Breast epithelium (tissue), 4 donors: ENCODE measurements around the gene OLFM3. TPM values are rescaled to one million over a fixed set of nuclear protein-coding genes. Genes with fewer than 3 reads are reported as not detected.

Experiments
- DNase-seq, 2 donors: peaks; one replicate each; pipeline ENCODE4 v3.0.0-alpha.2; 2019; ENCODE audit warnings: low spot score in 2 of 2
- H3K27ac ChIP-seq, 2 donors: fragments of 200-600 bp; sonication (generic) in 1 of 2; one replicate each; pipeline ENCODE4 v1.5.1; 2016 to 2019; ENCODE audit warnings: mild to moderate bottlenecking in 1 of 2
- H3K27me3 ChIP-seq, 2 donors: fragments of 200-600 bp; sonication (generic) in 1 of 2; one replicate each; pipeline versions ENCODE4 v1.5.1 to v1.6.0; 2017 to 2019; ENCODE audit warnings: control low read depth in 1 of 2, mild to moderate bottlenecking in 1 of 2
- H3K36me3 ChIP-seq: fragments of 200-600 bp; one replicate; pipeline ENCODE4 v1.5.1; 2019
- H3K4me1 ChIP-seq, 2 donors: fragments of 200-600 bp; sonication (generic); one replicate each; pipeline ENCODE4 v1.5.1; 2016 to 2019; ENCODE audit warnings: control low read depth in 1 of 2
- H3K4me3 ChIP-seq, 3 donors: fragments of 200-600 bp; sonication (generic); 1 replicate in 2 of 3; 2 replicates in 1 of 3; pipeline ENCODE4 v1.5.1; 2016 to 2019; ENCODE audit warnings: mild to moderate bottlenecking in 3 of 3, moderate library complexity in 2 of 3
- H3K9me3 ChIP-seq, 2 donors: fragments of 200-600 bp; sonication (generic) in 1 of 2; one replicate each; pipeline ENCODE4 v1.5.1; 2016 to 2019; ENCODE audit warnings: control low read depth in 1 of 2
- CTCF ChIP-seq, 3 donors: fragments of 450-650 bp; IDR thresholded peaks; one replicate each; pipeline ENCODE4 v1.5.1; 2016 to 2017; ENCODE audit warnings: antibody characterized with exemption in 3 of 3, mild to moderate bottlenecking in 3 of 3, moderate library complexity in 3 of 3
- POLR2A ChIP-seq: fragments of 450-650 bp; IDR thresholded peaks from one replicate; pipeline ENCODE4 v1.6.1; 2016; ENCODE audit warnings: antibody characterized with exemption, mild to moderate bottlenecking, moderate library complexity
- POLR2AphosphoS5 ChIP-seq, 3 donors: sonication (generic); formaldehyde crosslinking; IDR thresholded peaks; one replicate each; pipeline ENCODE4 v1.6.1; 2017; ENCODE audit warnings: antibody characterized with exemption in 3 of 3
- intact Hi-C: fragments of 100-400 bp; cut with DNase I; formaldehyde crosslinking; loops from one replicate; pipeline ENCODE4 v1.15.1; 2023; ENCODE audit warnings: low total_unique reads
- total RNA-seq, 3 donors: library from RNA; depleted of rRNA; stranded (reverse); fragments of >200 nt; gene quantifications; one replicate each; pipeline ENCODE4 v1.1.0, GENCODE V29; 2016

OLFM3 gene
- total RNA-seq, 3 donors from 2014 or later: not detected

GRCh38 chr1:101875891-101876290, 120.8 kb downstream of the OLFM3 start:
- intact Hi-C loops: no loop called here
- Histone ChIP-seq H3K4me3 (no peak overlapping the region), H3K9me3 (no peaks in the 10 kb centered on the region), H3K4me1 (no peaks in the 10 kb centered on the region), H3K36me3 (no peaks in the 10 kb centered on the region), H3K27ac (no peak overlapping the region), H3K27me3 (no peaks in the 10 kb centered on the region)
- TF ChIP-seq CTCF (IDR thresholded peaks at IDR 0.05) (no peak), POLR2A (no peak), POLR2AphosphoS5 (IDR thresholded peaks at IDR 0.05) (no peak)
- no peak for DNase-seq

GRCh38 chr1:101873672-101874071, 123.1 kb downstream of the OLFM3 start:
- Histone ChIP-seq H3K27ac (no peak overlapping the region), H3K4me1 (no peaks in the 10 kb centered on the region), H3K27me3 (no peaks in the 10 kb centered on the region), H3K4me3 (no peak overlapping the region), H3K36me3 (no peaks in the 10 kb centered on the region), H3K9me3 (no peaks in the 10 kb centered on the region)
- no peak for TF ChIP-seq POLR2A
- no peak for TF ChIP-seq CTCF (IDR thresholded peaks at IDR 0.05)
- no peak for TF ChIP-seq POLR2AphosphoS5 (IDR thresholded peaks at IDR 0.05)
- intact Hi-C loops: no loop called here
- DNase-seq: no peak

- Histone ChIP-seq H3K27me3 (no peaks in the 10 kb centered on the region), H3K4me1 (no peaks in the 10 kb centered on the region)
- intact Hi-C loops: no loop called here
Observed at GRCh38 chr1:101859941-101860340, 136.8 kb downstream of the OLFM3 start.

GRCh38 chr1:101854271-101854670, 142.5 kb downstream of the OLFM3 start:
- Histone ChIP-seq H3K36me3 (no peaks in the 10 kb centered on the region), H3K4me1 (no peaks in the 10 kb centered on the region), H3K27me3 (no peaks in the 10 kb centered on the region), H3K4me3 (no peak overlapping the region), H3K9me3 (no peaks in the 10 kb centered on the region), H3K27ac (no peak overlapping the region)
- intact Hi-C loops: no loop called here
- no peak for DNase-seq
- no peak for TF ChIP-seq POLR2AphosphoS5 (IDR thresholded peaks at IDR 0.05)

More at GRCh38 chr1:101859941-101860340, 136.8 kb downstream of the OLFM3 start:
- no peaks in the 10 kb centered on the region for H3K36me3 ChIP-seq
- no peak for TF ChIP-seq POLR2AphosphoS5 (IDR thresholded peaks at IDR 0.05)
- no peak for TF ChIP-seq CTCF (IDR thresholded peaks at IDR 0.05)
- no peak for TF ChIP-seq POLR2A
- H3K9me3 ChIP-seq: no peaks in the 10 kb centered on the region
- no peak overlapping the region for H3K27ac ChIP-seq
- no peak overlapping the region for H3K4me3 ChIP-seq
- DNase-seq: no peak

GRCh38 chr1:101852936-101853335, 143.8 kb downstream of the OLFM3 start:
- Histone ChIP-seq H3K27ac (no peak overlapping the region), H3K36me3 (no peaks in the 10 kb centered on the region), H3K4me1 (no peaks in the 10 kb centered on the region), H3K27me3 (no peaks in the 10 kb centered on the region), H3K4me3 (no peak overlapping the region), H3K9me3 (no peaks in the 10 kb centered on the region)
- no peak for DNase-seq
- intact Hi-C loops: no loop called here
- TF ChIP-seq POLR2A (no peak), CTCF (IDR thresholded peaks at IDR 0.05) (no peak), POLR2AphosphoS5 (IDR thresholded peaks at IDR 0.05) (no peak)

GRCh38 chr1:101849356-101849755, 147.4 kb downstream of the OLFM3 start:
- H3K36me3 ChIP-seq: no peaks in the 10 kb centered on the region
- no peaks in the 10 kb centered on the region for H3K9me3 ChIP-seq
- intact Hi-C loops: no loop called here

More at GRCh38 chr1:101849356-101849755, 147.4 kb downstream of the OLFM3 start:
- Histone ChIP-seq H3K27ac (no peak overlapping the region), H3K27me3 (no peaks in the 10 kb centered on the region), H3K4me3 (no peak overlapping the region), H3K4me1 (no peaks in the 10 kb centered on the region)
- TF ChIP-seq POLR2A (no peak), POLR2AphosphoS5 (IDR thresholded peaks at IDR 0.05) (no peak), CTCF (IDR thresholded peaks at IDR 0.05) (no peak)
- DNase-seq: no peak
